Neural progenitor cell (in vitro differentiated cells): ENCODE data around the gene RGS7. TPM values are rescaled to one million over a fixed set of nuclear protein-coding genes. Genes with fewer than 3 reads are reported as not detected.

Source experiments
- DNase-seq: peaks from one replicate; pipeline ENCODE4 v3.0.0-alpha.2; 2016; ENCODE audit warnings: low spot score
- H2AFZ ChIP-seq: fragments of 200-600 bp; sonication (generic); replicated peaks from 2 replicates; pipeline ENCODE4 v1.6.1; 2016; ENCODE audit warnings: antibody characterized with exemption
- H3F3A ChIP-seq: fragments of 200-600 bp; sonication (generic); 2 replicates; pipeline ENCODE4 v1.6.1; 2016; ENCODE audit warnings: antibody characterized with exemption, low read depth
- H3K27ac ChIP-seq: fragments of 200-600 bp; sonication (generic); 2 replicates; pipeline ENCODE4 v1.5.1; 2016; ENCODE audit warnings: mild to moderate bottlenecking
- H3K27me3 ChIP-seq: fragments of 200-600 bp; sonication (generic); 2 replicates; pipeline ENCODE4 v1.6.1; 2016; ENCODE audit warnings: mild to moderate bottlenecking, moderate library complexity
- H3K36me3 ChIP-seq: fragments of 200-600 bp; sonication (generic); 2 replicates; pipeline ENCODE4 v1.5.1; 2016
- H3K4me1 ChIP-seq: fragments of 200-600 bp; sonication (generic); 2 replicates; pipeline ENCODE4 v1.6.1; 2016; ENCODE audit warnings: mixed run types
- H3K4me2 ChIP-seq: fragments of 200-600 bp; sonication (generic); 2 replicates; pipeline ENCODE4 v1.6.1; 2016
- H3K4me3 ChIP-seq: fragments of 200-600 bp; sonication (generic); 2 replicates; pipeline ENCODE4 v1.5.1; 2016
- H3K79me2 ChIP-seq: fragments of 200-600 bp; sonication (generic); 2 replicates; pipeline ENCODE4 v1.6.1; 2016; ENCODE audit warnings: low read depth
- H3K9ac ChIP-seq: fragments of 200-600 bp; sonication (generic); 2 replicates; pipeline ENCODE4 v1.6.1; 2016
- H3K9me3 ChIP-seq: fragments of 200-600 bp; sonication (generic); 2 replicates; pipeline ENCODE4 v1.5.1; 2016; ENCODE audit warnings: low read depth
- H4K20me1 ChIP-seq: fragments of 200-600 bp; sonication (generic); 2 replicates; pipeline ENCODE4 v1.6.1; 2016; ENCODE audit warnings: low read depth
- H3K27ac Mint-ChIP-seq: 3 replicates; pipeline ENCODE4 v1.8.0; 2021; ENCODE audit warnings: mixed read lengths
- H3K27me3 Mint-ChIP-seq: 2 replicates; pipeline ENCODE4 v1.8.0; 2022; ENCODE audit warnings: low read depth, mild to moderate bottlenecking, inconsistent platforms, moderate library complexity, mixed read lengths; ENCODE audit not compliant: insufficient read depth
- H3K36me3 Mint-ChIP-seq: 3 replicates; pipeline ENCODE4 v1.8.0; 2021; ENCODE audit warnings: mixed read lengths
- H3K4me1 Mint-ChIP-seq: 3 replicates; pipeline ENCODE4 v1.8.0; 2021; ENCODE audit warnings: mixed read lengths
- H3K4me3 Mint-ChIP-seq: 3 replicates; pipeline ENCODE4 v1.8.0; 2021; ENCODE audit warnings: mild to moderate bottlenecking, moderate library complexity, mixed read lengths
- H3K9me3 Mint-ChIP-seq: 3 replicates; pipeline ENCODE4 v1.8.0; 2020; ENCODE audit warnings: mixed read lengths
- CTCF ChIP-seq: fragments of 200-600 bp; sonication (generic); IDR thresholded peaks from 2 replicates; pipeline ENCODE4 v1.5.1; 2017; ENCODE audit warnings: antibody characterized with exemption, mild to moderate bottlenecking
- EZH2 ChIP-seq: fragments of 200-600 bp; sonication (generic); IDR thresholded peaks from 2 replicates; pipeline ENCODE4 v1.6.1; 2017; ENCODE audit warnings: antibody characterized with exemption, mild to moderate bottlenecking, moderate library complexity
- EZH2phosphoT487 ChIP-seq: fragments of 200-600 bp; sonication (generic); IDR thresholded peaks from 2 replicates; pipeline ENCODE4 v1.6.1; 2017; ENCODE audit warnings: antibody characterized with exemption
- total RNA-seq: library from RNA; depleted of rRNA; stranded (reverse); fragments of >200 nt; gene quantifications from 2 replicates; pipeline ENCODE4 v1.2.3, GENCODE V29; 2015; ENCODE audit warnings: low replicate concordance

RGS7 gene
- 0.06 TPM in 1 of 2 replicates, not detected in the other for total RNA-seq

- peak; percentile 34 for TF ChIP-seq EZH2
- TF ChIP-seq EZH2phosphoT487 = no peak
- no peak for TF ChIP-seq CTCF
- no peak within 1 kb of the TSS for H3K27ac Mint-ChIP-seq
- H3K4me3 ChIP-seq = peak within 1 kb of the TSS; percentile 83
- no peaks in the 10 kb centered on the region for H3K9me3 Mint-ChIP-seq
- no peaks in the 10 kb centered on the region for H3K9me3 ChIP-seq
- peaks cover 11% of the 10 kb centered on the region for H3K4me1 ChIP-seq
- H3K9ac ChIP-seq = no peak within 1 kb of the TSS
- peak within 1 kb of the TSS; percentile 93 for H3K4me3 Mint-ChIP-seq
- no peaks in the 10 kb centered on the region for H3K36me3 ChIP-seq
- H3K27ac ChIP-seq = no peak within 1 kb of the TSS
- H3K36me3 Mint-ChIP-seq = no peaks in the 10 kb centered on the region
- H3K4me2 ChIP-seq = peak within 1 kb of the TSS; percentile 99
- peaks cover 11% of the 10 kb centered on the region for H4K20me1 ChIP-seq
- peaks cover 75% of the 10 kb centered on the region for H3K27me3 ChIP-seq
- H2AFZ ChIP-seq = peak within 1 kb of the TSS; percentile 82
- peaks cover 16% of the 10 kb centered on the region for H3K27me3 Mint-ChIP-seq
- H3K79me2 ChIP-seq = no peaks in the 10 kb centered on the region
- peaks cover 14% of the 10 kb centered on the region for H3F3A ChIP-seq
- peaks cover 9% of the 10 kb centered on the region for H3K4me1 Mint-ChIP-seq
- DNase-seq = peak; percentile 86
These were observed at the start of gene RGS7 for GRCh38 chr1:241356519-241357365. RGS7 (minus strand) TSS chr1:241357205.

- no peaks in the 10 kb centered on the region for H3K79me2 ChIP-seq
- Mint-ChIP-seq H3K4me1 (no peaks in the 10 kb centered on the region), H3K36me3 (no peaks in the 10 kb centered on the region), H3K27ac (no peak overlapping the region), H3K4me3 (no peak overlapping the region), H3K27me3 (peaks cover 2% of the 10 kb centered on the region), H3K9me3 (no peaks in the 10 kb centered on the region)
- H3K4me3 ChIP-seq = no peak overlapping the region
- no peaks in the 10 kb centered on the region for H3K4me1 ChIP-seq
- no peaks in the 10 kb centered on the region for H3K9me3 ChIP-seq
- no peaks in the 10 kb centered on the region for H3F3A ChIP-seq
- no peak for DNase-seq
- H3K4me2 ChIP-seq = no peak overlapping the region
- TF ChIP-seq CTCF (no peak), EZH2phosphoT487 (no peak), EZH2 (no peak)
- H3K9ac ChIP-seq = no peak overlapping the region
- H3K27ac ChIP-seq = no peak overlapping the region
- H3K27me3 ChIP-seq = no peaks in the 10 kb centered on the region
- no peaks in the 10 kb centered on the region for H3K36me3 ChIP-seq
- no peak overlapping the region for H2AFZ ChIP-seq
- H4K20me1 ChIP-seq = no peaks in the 10 kb centered on the region
These were observed 49.4 kb upstream of the RGS7 start for GRCh38 chr1:241406421-241406820.

- H4K20me1 ChIP-seq = no peaks in the 10 kb centered on the region
- Mint-ChIP-seq H3K4me1 (peaks cover 27% of the 10 kb centered on the region), H3K36me3 (no peaks in the 10 kb centered on the region), H3K9me3 (no peaks in the 10 kb centered on the region), H3K27ac (no peak overlapping the region), H3K4me3 (no peak overlapping the region), H3K27me3 (peaks cover 3% of the 10 kb centered on the region)
- no peaks in the 10 kb centered on the region for H3K27me3 ChIP-seq
- no peak overlapping the region for H3K9ac ChIP-seq
- TF ChIP-seq CTCF = no peak
- H3K79me2 ChIP-seq = no peaks in the 10 kb centered on the region
- H3K4me2 ChIP-seq = no peak overlapping the region
- H3K9me3 ChIP-seq = no peaks in the 10 kb centered on the region
- no peaks in the 10 kb centered on the region for H3F3A ChIP-seq
- H3K4me3 ChIP-seq = no peak overlapping the region
- H3K36me3 ChIP-seq = no peaks in the 10 kb centered on the region
- peaks cover 10% of the 10 kb centered on the region for H3K4me1 ChIP-seq
- no peak overlapping the region for H2AFZ ChIP-seq
- DNase-seq = no peak
- H3K27ac ChIP-seq = no peak overlapping the region
These were observed 44.2 kb upstream of the RGS7 start for GRCh38 chr1:241401156-241401555.
